CD4-positive, alpha-beta T cell treated with Interleukin-15 for 1 hour (primary cell): Measurements from ENCODE around the gene TRPM7.
"Not testable (repeated sequence)": the region's sequence is repeated elsewhere in the genome, so short reads cannot be mapped to it uniquely, and the experiment has no call there.

Experiments
- DNase-seq: peaks from one replicate; pipeline ENCODE4 v3.0.0-alpha.2; 2020

Gene TRPM7, protein sequence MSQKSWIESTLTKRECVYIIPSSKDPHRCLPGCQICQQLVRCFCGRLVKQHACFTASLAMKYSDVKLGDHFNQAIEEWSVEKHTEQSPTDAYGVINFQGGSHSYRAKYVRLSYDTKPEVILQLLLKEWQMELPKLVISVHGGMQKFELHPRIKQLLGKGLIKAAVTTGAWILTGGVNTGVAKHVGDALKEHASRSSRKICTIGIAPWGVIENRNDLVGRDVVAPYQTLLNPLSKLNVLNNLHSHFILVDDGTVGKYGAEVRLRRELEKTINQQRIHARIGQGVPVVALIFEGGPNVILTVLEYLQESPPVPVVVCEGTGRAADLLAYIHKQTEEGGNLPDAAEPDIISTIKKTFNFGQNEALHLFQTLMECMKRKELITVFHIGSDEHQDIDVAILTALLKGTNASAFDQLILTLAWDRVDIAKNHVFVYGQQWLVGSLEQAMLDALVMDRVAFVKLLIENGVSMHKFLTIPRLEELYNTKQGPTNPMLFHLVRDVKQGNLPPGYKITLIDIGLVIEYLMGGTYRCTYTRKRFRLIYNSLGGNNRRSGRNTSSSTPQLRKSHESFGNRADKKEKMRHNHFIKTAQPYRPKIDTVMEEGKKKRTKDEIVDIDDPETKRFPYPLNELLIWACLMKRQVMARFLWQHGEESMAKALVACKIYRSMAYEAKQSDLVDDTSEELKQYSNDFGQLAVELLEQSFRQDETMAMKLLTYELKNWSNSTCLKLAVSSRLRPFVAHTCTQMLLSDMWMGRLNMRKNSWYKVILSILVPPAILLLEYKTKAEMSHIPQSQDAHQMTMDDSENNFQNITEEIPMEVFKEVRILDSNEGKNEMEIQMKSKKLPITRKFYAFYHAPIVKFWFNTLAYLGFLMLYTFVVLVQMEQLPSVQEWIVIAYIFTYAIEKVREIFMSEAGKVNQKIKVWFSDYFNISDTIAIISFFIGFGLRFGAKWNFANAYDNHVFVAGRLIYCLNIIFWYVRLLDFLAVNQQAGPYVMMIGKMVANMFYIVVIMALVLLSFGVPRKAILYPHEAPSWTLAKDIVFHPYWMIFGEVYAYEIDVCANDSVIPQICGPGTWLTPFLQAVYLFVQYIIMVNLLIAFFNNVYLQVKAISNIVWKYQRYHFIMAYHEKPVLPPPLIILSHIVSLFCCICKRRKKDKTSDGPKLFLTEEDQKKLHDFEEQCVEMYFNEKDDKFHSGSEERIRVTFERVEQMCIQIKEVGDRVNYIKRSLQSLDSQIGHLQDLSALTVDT (N-terminal part only)

DNA sequence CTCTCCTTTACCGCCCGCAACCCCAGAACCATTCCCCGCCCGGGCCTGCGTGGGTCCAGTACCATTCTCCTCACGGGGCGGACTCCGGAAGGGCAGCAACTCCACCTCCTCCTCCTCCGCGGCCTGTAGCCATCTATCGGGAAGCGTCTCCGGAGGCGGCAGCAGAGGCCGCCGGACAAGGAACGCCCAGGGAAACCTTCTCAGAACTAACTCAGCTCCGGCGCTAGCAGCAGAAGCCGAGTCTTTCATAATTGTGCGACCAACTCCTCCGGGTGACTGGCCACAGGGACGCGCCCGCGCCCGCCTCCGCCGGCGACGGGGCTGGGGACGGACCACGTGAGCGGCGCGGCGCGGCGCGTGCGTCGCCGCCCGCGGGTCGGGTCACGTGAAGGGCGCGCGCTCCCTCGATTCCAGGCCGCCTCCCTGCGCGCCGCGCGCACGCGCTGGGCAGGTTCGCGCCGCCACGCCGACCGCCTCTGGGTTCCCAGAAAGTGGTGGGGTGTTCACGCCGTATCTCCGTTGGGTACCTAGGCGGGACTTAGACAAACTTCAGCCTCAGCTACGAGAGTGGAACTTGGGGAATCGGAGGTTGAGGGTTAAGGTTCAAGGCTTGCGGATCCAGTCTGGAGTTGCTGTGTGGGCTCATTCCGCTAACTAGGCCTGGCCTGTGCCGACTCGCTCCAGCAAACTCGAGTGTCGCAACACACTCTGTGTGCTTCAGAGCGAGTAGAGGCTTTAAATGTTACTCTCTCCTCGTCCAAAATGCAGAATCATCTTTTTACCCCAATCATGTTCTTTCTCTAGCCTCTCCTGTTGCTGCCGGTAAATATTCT, at the start of gene TRPM7:
TRPM7 (minus strand) TSS at position 329 of the 833 bp plus-strand sequence; CDS start at position 65, 264 bp downstream.
- DNase-seq: peak; percentile 87

DNA sequence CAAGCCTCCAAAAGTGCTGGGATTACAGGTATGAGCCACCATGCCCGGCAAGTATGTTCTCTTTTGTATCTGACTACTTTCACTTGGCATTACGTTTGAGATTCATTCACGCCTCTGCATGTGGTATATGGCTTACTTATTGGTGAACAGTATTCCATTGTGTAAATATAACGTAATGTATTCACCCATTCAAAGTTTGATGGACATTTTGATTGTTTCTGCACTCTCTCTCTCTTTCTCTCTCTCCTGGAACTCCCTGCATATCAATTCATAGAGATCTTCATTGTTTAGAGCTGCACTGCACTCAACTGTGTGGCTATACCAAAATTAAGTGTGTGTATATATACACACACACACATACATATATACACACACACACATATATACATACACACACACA, 48.6 kb upstream of the TRPM7 start:
- no peak for DNase-seq

DNA sequence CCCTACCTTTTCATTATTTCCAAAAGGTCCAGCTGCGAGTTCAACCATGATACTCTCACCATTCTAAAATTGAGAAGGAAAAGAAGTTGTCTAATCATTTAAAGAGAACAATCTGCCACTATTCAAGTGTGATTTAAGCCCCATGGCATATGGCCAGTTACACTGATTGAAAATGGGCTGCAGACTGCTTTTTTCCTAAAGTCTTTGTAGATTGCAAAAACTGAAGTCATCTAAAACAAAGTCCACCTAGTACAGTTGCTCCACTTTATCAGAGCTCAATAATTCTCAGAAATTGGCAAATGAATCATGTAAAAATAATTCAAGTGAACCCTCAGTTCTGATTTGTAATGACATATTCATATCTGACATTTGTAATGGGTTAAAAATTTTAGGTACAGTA, 39.7 kb upstream of the TRPM7 start:
- no peak for DNase-seq

DNA sequence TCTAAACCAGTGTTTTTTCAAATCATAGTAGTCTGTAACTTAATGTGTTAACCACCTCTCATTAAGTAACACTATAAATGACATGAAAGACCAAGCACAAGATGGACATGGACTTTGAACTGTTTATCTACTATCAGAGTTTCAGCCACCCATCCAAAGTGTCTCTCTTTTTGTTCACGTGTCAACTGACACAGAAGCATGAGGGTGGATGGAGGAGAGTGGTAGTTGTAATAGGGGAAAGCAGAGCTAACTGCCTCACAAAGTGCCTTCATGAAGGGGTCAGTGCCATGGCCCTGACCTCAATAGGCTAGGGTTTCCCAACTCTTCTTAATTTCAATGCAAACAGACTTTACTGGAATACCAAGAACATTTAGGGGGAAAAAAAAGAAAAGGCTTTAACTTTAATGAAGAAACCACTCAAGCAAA, 32.1 kb upstream of the TRPM7 start:
- no peak for DNase-seq

DNA sequence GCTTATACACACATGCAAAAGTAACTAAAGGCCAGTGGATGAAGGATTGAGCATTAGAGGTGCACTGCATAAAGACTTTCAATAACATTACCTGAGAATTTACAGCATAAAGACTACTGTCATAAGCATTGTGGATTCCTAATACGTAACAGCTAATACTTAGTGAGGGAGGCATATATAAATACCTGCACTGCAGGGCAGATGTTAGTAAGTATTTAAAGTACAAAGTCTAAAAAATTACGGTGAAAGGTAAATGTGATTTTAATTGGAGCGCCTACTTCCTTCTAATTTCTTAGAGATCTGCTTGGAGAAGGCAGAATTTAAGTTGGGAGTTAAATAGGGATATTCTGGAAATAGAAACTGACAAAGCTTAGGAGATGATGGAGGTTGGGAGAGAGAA, 25.4 kb upstream of the TRPM7 start:
- no peak for DNase-seq

DNA sequence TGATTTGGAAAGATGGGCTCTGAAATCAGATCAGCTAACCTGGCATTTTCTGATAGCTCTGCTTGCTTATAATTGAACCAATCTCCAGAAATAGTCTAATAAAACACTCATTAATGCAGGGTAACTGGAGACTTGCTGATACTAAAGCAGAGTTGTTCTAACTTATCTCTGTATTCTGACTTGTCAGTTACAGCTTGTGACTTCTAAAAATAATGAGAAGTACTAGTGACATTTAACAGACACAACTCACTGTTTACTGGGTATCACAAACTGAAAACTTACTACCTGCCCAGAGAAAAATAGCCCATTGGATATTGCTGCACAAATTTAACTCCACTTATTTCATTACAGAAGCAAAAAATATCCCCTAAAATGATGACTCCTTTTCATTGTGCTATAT, 24.0 kb upstream of the TRPM7 start:
- no peak for DNase-seq

DNA sequence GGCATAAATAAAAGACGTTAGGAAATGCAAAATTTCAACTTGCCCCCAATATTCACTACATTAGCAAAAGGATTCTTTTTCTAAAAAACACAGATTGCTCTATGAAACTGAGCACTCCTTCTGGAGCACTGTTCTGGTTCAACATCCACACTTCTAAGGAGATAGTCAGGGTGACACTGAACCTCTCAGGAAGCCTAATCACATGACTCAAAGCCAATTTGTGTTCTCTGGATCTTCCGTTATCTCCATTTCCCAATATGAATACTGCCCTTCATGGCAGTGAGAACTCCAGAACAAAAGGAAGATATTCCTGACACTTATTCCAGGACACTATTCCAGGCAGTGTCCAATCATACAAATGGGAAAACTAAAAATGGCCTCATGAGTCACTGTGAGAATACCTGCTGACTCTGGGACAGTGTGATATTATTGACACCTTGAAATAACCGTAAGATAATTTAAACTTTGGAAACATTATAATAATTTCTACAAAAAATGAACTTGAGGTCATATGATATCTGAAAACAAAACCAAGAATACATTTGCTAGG, 21.4 kb upstream of the TRPM7 start:
- DNase-seq: no peak

DNA sequence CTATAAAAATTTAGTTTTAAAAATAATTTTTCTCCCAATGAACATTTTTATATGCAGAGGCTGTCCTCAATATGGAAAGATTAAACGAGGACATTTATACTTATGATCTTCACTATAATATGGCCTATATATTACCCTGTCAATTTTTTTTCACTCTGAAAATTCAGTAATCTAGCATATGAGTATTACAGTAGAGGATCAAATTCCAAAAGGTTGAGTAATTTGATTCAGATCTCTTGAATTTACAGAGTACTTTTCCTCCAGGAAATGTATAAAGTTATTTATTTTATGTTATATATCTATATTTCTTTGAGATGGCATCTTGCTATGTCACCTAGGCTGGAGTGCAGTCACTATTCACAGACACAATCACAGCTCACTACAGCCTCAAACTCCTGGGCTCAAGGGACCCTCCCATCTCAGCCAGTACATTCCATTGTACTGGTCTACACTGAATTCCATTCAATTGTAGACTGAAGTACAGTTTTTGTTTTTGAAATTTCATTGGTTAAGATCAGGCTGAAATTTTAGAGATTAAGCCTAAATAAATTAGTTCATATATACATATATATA, 16.3 kb upstream of the TRPM7 start:
- no peak for DNase-seq

DNA sequence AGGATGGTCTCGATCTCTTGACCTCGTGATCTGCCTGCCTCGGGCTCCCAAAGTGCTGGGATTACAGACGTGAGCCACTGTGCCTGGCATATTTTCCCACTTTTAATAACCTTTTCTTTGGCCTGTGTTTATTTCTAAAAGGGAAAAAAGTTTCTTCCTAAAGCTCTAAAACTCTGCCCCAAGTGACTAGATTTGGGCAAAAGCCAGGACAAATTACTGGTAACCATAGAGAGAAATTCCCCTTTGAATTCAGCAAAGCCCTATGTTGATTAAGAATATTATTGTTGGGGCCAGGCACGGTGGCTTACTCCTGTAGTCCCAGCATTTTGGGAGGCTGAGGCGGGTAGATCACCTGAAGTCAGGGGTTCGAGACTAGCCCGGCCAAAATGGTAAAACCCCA, 11.5 kb upstream of the TRPM7 start:
- DNase-seq: no peak

DNA sequence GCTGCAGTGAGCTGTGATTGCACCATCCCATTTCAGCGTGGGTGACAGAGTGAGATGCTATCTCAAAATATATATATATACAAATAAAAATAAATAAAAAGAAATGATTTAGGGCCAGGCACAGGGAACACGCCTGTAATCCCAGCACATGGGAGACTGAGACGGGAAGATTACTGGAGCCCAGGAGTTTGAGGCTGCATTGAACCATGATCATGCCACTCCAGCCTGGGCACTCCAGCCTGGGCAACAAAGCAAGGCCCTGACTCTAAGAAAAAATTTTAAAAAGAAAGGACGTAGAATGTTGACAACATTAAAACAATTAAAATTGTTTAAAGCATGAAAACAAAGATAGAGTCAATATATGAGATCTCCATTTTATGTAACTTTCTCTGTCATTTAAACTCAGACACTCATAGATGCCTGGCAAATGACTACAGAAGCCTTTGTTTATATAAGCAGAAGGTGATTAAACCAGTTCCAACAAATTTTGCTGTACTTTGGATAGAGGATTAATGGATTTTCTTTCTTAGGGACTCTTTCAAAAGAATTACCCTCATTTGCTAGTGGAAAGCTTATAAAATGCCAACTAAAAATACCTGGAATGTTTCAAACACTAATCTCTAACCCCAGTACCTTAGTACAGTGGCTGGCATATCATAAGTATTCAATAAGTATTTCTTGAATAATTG, 10.7 kb upstream of the TRPM7 start:
- no peak for DNase-seq

DNA sequence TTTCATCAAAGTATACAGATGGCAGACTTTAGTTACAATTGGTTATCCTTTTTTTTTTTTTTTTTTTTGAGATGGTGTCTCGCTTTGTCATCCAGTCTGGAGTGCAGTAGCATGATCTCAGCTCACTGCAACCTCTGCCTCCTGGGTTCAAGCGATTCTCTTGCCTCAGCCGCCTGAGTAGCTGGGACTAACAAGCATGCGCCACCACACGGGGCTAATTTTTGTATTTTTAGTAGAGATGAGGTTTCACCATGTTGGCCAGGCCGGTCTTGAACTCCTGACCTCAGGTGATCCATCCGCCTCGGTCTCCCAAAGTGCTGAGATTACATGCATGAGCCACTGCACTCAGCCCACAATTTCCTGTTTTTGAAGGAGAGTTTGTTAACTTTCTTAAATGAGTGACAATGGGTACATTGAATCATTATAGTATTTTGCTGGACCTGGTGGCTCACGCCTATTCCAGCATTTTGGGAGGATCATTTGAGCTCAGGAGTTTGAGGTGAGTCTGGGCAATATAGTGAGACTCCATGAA, 8.1 kb upstream of the TRPM7 start:
- DNase-seq: not testable (repeated sequence)

DNA sequence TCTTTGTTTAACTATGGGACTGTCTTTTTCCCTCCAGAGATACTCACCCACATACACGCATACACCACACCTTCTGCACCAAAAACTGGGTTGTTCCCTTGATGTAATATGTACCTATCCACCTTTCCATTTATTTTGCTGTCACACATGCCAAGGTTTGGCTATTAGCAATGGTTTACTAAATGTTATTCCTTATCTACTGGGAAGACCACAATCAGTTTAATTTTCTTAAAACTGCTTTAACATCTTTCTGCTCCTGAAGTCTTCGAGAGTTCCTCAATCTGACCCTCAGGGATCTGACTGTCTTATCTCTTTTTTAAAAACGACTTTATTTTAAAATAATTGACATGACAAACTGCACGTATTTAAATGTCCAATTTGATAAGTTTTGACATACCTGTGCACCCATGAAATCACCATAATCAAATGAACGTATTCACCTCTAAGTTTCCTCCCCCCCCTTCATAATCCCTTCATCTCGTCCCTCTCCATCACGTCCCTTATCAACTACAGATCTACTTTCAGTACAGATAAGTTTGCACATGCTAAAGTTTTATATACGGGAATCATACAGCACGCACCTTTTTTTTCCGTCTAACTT, 805 bp upstream of the TRPM7 start:
- no peak for DNase-seq

DNA sequence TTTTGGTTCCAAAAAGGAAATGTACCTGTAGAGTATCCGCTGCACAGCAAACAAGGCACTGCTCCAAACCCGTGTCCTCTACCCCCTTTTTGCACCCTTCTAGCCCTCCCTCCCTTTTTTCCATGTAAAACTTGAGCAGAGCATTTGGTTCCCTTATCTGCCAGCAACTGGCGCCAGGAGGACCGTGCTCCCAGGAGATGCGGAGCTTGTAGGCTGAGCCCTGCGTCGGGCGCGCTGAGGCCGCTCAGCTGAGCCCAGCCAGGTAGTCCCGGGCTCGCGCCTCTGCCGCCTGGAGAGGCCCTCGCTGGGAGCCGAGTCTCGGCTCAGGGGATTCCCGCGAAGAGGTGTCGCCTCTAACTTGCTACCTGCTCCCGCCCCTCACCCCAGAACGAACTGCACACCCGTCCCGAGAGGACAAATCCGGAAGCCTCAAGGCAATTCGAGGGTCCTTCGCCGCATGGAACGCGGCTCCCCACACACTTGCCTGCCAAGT, 575 bp downstream of the TRPM7 start:
- peak; percentile 77 for DNase-seq

DNA sequence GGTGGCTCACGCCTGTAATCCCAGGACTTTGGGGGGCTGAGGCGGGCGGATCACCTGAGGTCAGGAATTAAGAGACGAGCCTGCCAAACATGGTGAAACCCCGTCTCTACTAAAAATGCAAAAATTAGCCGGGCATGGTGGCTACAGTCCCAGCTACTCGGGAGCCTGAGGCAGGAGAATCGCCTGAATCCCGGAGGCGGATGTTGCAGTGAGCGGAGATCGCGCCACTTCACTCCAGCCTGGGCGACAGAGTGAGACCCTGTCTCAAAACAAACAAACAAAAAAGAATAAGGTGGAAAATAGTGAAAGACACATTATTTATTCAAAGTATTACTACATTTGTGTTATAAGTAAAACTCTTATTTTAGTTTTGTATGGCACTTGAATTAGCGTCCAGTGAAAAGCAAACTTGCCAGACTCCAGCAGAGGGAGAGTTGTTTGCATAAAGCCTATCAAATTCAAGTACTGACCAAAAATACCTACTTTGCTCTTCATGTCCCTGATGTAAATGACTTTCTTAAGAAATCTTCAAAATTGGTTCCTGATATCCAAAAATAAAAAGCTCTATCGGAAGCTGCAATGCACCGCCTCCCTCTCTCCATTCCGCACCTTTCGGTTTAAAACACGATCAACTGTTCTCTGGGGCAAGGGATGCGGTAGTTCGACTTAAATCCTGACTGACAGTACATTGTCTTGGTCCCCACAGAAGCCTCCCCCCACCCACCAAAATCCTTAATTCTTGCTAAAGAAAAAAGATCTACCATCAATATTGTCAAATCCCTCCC, 1.2 kb downstream of the TRPM7 start:
- no peak for DNase-seq

DNA sequence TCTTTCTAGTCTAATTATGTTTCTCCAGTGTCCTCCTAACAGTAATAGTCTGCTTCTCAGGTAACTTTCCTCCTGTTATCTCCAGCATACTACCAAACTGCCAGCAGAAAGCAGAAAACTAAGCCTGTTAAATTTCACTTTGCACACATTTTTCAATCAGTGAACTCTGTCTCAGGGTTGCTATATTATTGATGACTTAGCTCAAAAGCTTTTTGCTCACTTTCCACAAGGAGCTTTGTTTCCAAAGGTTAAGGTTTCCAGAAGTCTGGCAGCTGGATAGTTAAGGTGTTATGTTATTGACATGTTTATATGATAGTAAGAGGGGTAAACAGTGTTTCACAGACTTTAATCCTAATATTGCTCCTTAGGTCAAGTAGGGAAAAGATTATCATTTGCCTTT, 5.1 kb downstream of the TRPM7 start:
- no peak for DNase-seq

DNA sequence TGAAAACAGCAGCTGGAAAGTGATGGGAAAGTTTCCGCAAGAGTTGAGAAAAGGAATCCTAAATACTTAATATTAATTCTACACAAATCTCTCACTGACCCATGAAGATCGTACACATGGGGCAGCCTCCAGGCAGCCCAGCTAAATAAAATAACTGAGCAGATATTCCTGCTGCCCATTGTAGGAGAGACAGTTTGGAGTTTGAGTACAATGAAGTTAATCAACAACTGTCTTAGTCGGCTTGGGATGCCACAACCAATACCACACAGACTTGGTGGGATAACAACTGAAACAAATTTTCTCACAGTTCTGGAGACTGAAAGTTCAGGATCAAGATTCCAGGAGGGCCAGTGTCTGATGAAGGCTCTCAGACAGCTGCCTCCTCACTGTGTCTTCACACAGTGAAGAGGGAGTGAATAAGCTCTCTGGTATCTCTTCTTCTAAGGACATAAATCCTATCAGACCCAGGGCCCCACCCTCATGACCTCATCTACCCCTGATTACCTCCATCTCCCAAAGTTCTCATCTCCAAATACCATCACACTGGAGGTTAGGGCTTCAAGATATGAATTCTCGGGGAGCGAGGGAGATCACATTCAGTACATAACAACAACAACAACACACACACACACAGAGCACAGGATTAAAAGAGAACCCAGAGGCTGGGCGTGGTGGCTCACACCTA, 9.7 kb downstream of the TRPM7 start:
- DNase-seq: no peak

DNA sequence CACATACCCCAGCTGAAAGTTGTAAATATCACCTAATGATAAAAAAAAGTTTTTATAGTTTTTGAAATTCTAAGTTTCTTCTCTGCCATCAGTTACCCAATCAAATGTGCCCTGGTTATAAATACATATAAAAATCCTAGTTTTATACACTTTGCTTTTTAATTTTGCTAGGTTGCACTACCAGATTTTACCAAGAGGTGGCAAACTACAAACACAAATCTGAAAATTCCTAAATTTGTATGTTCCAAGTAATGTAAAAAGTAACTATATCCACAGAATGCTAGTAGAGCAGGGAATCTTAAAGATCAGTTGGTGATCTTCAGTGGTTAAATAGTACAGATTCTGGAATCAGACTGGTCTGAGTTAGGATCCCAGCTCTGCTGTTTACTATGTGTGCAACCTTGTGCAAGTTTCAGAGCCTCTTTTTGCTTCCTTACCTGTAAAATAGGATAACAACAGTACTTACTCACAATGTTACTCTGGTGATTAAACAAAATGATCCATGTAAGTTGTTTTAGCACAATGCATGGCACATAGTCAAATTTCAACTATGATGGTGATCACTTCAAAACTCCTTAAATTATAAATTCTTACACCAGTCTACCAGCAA, 11.0 kb downstream of the TRPM7 start:
- no peak for DNase-seq

DNA sequence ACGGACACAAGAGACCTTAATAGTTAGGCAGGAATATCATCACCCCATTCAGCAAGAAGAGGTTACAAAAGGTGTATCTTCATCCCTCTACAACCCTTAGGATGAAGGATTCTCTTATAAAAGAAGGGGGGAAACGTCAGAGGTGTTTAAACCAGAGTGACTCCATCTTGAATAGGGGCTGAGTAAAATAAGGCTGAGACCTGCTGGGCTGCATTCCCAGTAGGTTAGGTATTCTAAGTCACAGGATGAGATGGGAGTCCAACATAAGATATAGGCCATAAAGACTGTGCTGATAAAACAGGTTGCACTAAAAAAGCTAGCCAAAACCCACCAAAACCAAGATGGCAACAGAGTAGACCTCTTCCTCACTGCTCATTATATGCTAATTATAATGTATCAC, 16.5 kb downstream of the TRPM7 start:
- no peak for DNase-seq
